AG09309 (cell line): ENCODE results near the gene TLE1.
A peak's percentile ranks its signal among the peaks of the same experiment; 100 is the strongest.

Source experiments
- DNase-seq: peaks from one replicate; pipeline ENCODE4 v3.0.0-alpha.2; 2010; ENCODE audit warnings: low read depth
- H3K4me3 ChIP-seq: 2 replicates; pipeline ENCODE4 v1.5.1; 2011; ENCODE audit warnings: mild to moderate bottlenecking, low read depth, low read length, moderate library complexity; ENCODE audit not compliant: control insufficient read depth
- TF ChIP-seq, protein P1 (sequence below): IDR thresholded peaks from 2 replicates; pipeline ENCODE4 v1.5.1; 2011; ENCODE audit warnings: mild to moderate bottlenecking, low read depth, low read length, inconsistent platforms; ENCODE audit not compliant: insufficient read depth, control insufficient read depth; ENCODE audit errors: missing control alignments

Gene TLE1

GRCh38 chr9:81622471-81623255 is 66.7 kb downstream of the TLE1 start:
- DNase-seq: no peak
- TF ChIP-seq, protein P1, sequence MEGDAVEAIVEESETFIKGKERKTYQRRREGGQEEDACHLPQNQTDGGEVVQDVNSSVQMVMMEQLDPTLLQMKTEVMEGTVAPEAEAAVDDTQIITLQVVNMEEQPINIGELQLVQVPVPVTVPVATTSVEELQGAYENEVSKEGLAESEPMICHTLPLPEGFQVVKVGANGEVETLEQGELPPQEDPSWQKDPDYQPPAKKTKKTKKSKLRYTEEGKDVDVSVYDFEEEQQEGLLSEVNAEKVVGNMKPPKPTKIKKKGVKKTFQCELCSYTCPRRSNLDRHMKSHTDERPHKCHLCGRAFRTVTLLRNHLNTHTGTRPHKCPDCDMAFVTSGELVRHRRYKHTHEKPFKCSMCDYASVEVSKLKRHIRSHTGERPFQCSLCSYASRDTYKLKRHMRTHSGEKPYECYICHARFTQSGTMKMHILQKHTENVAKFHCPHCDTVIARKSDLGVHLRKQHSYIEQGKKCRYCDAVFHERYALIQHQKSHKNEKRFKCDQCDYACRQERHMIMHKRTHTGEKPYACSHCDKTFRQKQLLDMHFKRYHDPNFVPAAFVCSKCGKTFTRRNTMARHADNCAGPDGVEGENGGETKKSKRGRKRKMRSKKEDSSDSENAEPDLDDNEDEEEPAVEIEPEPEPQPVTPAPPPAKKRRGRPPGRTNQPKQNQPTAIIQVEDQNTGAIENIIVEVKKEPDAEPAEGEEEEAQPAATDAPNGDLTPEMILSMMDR: no peak
- no peak overlapping the region for H3K4me3 ChIP-seq

DNA sequence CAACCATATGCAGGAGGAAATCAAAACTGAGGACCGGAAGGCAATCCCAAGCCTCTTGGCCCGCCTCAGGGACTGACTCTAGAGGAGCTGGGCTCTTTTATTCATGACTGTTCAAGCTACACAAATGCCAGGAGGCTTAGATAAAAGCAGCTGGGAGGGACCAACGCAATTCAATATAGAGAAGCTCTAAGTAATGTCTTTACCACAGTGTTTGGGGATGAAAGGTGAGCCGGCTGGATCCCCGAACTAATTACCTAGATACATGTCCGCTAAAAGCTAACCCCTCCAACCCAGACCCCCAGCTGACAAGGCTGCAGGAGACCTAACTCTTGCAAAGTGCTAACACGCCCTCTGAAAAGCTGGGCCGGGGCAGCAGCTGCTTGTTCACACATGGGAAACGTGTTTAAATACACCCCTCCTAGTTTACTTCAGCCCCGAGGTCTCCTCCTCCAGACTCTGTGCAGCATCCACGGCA is 67.5 kb downstream of the TLE1 start:
- no peak overlapping the region for H3K4me3 ChIP-seq
- TF ChIP-seq, protein P1: no peak
- no peak for DNase-seq

DNA sequence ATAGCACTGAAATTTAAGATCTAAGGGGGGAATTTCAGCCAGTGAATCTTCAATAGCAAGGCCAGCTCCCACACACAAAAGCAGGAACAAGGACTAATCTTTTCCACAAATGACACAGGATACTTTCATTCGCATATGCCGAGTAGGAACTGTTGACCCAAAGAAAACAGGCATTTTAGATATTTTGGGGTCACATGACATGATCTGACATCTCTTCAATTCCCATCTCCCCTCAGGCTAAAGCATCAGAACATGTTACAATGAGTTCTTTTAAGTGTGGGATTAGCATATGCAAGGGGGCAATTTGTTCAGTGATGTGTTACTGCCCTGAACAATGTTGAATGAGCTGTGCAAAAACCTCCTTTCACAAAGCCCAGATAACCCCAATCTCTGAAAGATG is 68.2 kb downstream of the TLE1 start:
- no peak for DNase-seq
- H3K4me3 ChIP-seq: no peak overlapping the region
- TF ChIP-seq, protein P1: no peak

DNA sequence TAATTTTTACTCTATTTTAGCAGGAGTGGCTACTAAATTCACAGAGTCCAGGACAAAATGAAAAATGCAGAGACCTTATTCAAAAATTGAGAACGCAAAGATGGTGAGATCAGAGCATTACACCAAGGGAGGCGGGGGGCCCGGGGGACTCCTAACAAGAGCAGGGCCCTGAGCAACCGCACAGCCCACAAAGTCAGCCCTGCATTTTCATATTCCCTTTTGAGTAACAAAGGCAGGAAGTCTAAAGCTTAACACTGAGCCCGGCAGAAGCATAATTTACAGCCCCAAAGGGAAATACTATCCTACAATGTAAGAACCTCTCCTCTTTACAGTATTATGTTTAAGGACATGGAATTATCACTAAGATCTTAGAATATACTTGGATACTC is 69.4 kb downstream of the TLE1 start:
- TF ChIP-seq, protein P1: no peak
- no peak for DNase-seq
- no peak overlapping the region for H3K4me3 ChIP-seq

GRCh38 chr9:81619353-81620001 is 69.9 kb downstream of the TLE1 start:
- no peak overlapping the region for H3K4me3 ChIP-seq
- TF ChIP-seq, protein P1: no peak
- DNase-seq: peak; percentile 67

DNA sequence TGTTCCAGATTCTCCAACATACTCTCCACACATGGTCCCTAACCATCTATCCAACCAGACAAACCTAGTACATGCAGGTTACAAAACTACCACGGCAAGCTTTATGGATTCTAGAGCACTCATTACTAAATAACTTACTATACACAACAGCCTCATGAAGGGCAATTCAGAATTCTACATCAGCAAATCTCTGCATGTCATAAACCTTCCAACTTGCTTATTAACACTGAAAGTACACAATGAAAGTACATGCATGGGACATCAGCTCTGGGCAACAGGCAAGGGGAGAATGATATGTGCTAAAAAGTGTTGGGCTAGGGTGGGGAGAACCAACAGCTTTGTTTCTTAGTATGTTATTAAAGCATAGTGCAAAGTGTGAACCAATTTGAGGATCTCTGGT is 70.4 kb downstream of the TLE1 start:
- TF ChIP-seq, protein P1: no peak
- DNase-seq: no peak
- H3K4me3 ChIP-seq: no peak overlapping the region
